Measurements from ENCODE around the gene PRSS16. TPM values are rescaled to one million over a fixed set of nuclear protein-coding genes. Genes with fewer than 3 reads are reported as not detected.

PRSS16 gene
- total RNA-seq, 4 donors from 2014 or later = 12.8 to 32.0 (median 21.6) TPM

GRCh38 chr6:27294409-27294808 is 46.9 kb downstream of the PRSS16 start:
- intact Hi-C loops (cut with DNase I) = no loop called here

GRCh38 chr6:27295301-27296079 is 48.0 kb downstream of the PRSS16 start:
- Histone ChIP-seq H3K27ac (no peak overlapping the region), H3K4me3 (replicated peaks in 1 of 3) (no peak overlapping the region), H3K27me3 (peaks cover 35% of the 10 kb centered on the region), H3K4me1 (no peaks in the 10 kb centered on the region), H3K9me3 (no peaks in the 10 kb centered on the region), H3K36me3 (no peaks in the 10 kb centered on the region)
- TF ChIP-seq, protein P1, sequence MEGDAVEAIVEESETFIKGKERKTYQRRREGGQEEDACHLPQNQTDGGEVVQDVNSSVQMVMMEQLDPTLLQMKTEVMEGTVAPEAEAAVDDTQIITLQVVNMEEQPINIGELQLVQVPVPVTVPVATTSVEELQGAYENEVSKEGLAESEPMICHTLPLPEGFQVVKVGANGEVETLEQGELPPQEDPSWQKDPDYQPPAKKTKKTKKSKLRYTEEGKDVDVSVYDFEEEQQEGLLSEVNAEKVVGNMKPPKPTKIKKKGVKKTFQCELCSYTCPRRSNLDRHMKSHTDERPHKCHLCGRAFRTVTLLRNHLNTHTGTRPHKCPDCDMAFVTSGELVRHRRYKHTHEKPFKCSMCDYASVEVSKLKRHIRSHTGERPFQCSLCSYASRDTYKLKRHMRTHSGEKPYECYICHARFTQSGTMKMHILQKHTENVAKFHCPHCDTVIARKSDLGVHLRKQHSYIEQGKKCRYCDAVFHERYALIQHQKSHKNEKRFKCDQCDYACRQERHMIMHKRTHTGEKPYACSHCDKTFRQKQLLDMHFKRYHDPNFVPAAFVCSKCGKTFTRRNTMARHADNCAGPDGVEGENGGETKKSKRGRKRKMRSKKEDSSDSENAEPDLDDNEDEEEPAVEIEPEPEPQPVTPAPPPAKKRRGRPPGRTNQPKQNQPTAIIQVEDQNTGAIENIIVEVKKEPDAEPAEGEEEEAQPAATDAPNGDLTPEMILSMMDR (IDR thresholded peaks at IDR 0.05) = no peak
- no peak for TF ChIP-seq POLR2A (IDR thresholded peaks at IDR 0.05)
- no peak for DNase-seq
- intact Hi-C loops (cut with DNase I) = no loop called here
- WGBS, 2 donors = 6 to 10% methylated on average over 20 of the region's 20 CpGs

More at GRCh38 chr6:27294409-27294808, 46.9 kb downstream of the PRSS16 start:
- TF ChIP-seq POLR2A (IDR thresholded peaks at IDR 0.05) = no peak
- TF ChIP-seq, protein P1 (IDR thresholded peaks at IDR 0.05) = no peak
- Histone ChIP-seq H3K36me3 (no peaks in the 10 kb centered on the region), H3K4me3 (replicated peaks in 1 of 3) (no peak overlapping the region), H3K27ac (no peak overlapping the region), H3K27me3 (peaks cover 37% of the 10 kb centered on the region), H3K4me1 (no peaks in the 10 kb centered on the region), H3K9me3 (no peaks in the 10 kb centered on the region)
- WGBS, 2 donors = 14 to 17% methylated on average over 5 of the region's 5 CpGs
- no peak for DNase-seq

GRCh38 chr6:27296106-27296783 is 48.7 kb downstream of the PRSS16 start:
- peaks cover 30% of the 10 kb centered on the region for H3K27me3 ChIP-seq
- intact Hi-C loops (cut with DNase I) = no loop called here

DNA sequence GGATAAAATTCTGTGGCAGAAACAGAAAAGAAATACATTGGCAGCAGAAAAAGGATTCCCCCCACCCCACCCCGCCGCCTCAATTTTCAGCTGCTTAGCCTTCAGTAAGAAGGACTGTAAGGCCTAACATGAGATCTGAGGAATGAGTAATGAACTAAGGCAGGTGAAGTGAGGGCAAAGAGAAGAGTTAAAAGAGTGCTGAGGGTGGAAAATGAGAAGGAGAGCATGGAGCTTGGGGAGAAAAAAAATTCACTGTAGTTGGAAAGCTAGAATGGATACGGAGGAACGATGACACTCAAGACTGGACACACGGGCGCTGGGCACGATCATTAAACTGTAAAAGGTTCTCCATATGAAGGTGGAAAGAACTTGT is 50.0 kb downstream of the PRSS16 start:
- H3K4me3 ChIP-seq (replicated peaks in 1 of 3) = no peak overlapping the region
- WGBS, 2 donors = 13 to 16% methylated on average over 7 of the region's 7 CpGs
- no peak for DNase-seq
- no peak for TF ChIP-seq POLR2A (IDR thresholded peaks at IDR 0.05)
- TF ChIP-seq, protein P1 (IDR thresholded peaks at IDR 0.05) = no peak
- intact Hi-C loops (cut with DNase I) = no loop called here
- no peak overlapping the region for H3K27ac ChIP-seq
- no peaks in the 10 kb centered on the region for H3K4me1 ChIP-seq
- no peaks in the 10 kb centered on the region for H3K36me3 ChIP-seq
- peaks cover 37% of the 10 kb centered on the region for H3K27me3 ChIP-seq
- H3K9me3 ChIP-seq = no peaks in the 10 kb centered on the region

More at GRCh38 chr6:27296106-27296783, 48.7 kb downstream of the PRSS16 start:
- no peak overlapping the region for H3K4me3 ChIP-seq (replicated peaks in 1 of 3)
- WGBS, 2 donors = 6 to 8% methylated on average over 27 of the region's 27 CpGs
- no peaks in the 10 kb centered on the region for H3K36me3 ChIP-seq
- H3K27ac ChIP-seq = no peak overlapping the region
- no peaks in the 10 kb centered on the region for H3K9me3 ChIP-seq
- no peak for DNase-seq
- TF ChIP-seq, protein P1 (IDR thresholded peaks at IDR 0.05) = no peak
- no peak for TF ChIP-seq POLR2A (IDR thresholded peaks at IDR 0.05)
- no peaks in the 10 kb centered on the region for H3K4me1 ChIP-seq

Data from thyroid gland (tissue), 4 donors.